GM18502 (cell line): ENCODE results near the gene PYGM.
A peak's percentile ranks its signal among the peaks of the same experiment; 100 is the strongest.

Experiments
- ATAC-seq: cut with Tn5 transposase; IDR thresholded peaks from one replicate; pipeline ENCODE4 v1.9.1; 2021; ENCODE audit warnings: mild to moderate bottlenecking; ENCODE audit not compliant: unreplicated experiment, poor library complexity

Gene PYGM

DNA sequence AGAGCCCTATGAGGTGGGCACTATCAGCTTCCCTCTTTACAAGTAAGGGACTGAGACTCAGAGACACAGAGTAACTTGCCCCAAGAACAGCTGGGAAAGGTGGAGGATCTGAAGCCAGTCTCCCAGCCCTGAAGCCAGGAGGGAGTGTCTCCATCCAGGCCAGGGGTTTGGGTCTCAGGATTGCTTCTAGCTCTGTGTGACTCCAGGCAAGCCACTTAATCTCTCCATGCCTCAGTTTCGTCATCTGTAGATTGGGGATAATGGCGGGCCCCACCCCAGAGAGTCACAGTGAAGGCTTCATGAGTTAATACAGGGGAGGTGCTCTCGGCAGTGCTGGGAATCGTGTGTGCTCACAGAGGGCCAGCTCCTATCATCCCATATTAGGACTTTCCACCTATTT lies 32.7 kb upstream of the PYGM start:
- no peak for ATAC-seq

DNA sequence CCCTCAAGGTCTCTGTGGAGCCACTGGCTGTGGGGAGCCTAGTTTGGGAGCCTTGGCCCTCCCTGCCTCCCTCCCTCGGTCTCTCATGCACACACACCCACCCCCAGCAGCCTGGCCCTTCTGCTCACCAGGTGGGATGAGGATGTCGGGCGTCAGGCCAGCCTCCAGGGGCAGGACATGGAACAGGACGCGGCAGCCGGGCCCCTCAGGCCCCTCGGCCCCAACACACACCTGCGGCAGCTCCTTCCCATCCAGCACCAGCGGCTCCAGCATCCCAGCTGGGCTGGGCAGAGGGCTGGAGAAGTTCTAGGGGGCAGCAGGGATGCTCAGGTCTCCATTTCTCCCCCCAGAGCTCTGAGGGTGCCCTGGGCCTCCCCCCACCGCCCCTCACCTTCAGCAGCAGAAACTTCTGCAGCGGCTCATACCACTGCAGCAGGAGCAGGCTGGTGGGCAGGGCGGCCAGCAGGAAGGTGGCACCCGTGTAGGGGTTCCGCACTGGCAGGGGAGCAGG lies 32.1 kb upstream of the PYGM start:
- no peak for ATAC-seq

DNA sequence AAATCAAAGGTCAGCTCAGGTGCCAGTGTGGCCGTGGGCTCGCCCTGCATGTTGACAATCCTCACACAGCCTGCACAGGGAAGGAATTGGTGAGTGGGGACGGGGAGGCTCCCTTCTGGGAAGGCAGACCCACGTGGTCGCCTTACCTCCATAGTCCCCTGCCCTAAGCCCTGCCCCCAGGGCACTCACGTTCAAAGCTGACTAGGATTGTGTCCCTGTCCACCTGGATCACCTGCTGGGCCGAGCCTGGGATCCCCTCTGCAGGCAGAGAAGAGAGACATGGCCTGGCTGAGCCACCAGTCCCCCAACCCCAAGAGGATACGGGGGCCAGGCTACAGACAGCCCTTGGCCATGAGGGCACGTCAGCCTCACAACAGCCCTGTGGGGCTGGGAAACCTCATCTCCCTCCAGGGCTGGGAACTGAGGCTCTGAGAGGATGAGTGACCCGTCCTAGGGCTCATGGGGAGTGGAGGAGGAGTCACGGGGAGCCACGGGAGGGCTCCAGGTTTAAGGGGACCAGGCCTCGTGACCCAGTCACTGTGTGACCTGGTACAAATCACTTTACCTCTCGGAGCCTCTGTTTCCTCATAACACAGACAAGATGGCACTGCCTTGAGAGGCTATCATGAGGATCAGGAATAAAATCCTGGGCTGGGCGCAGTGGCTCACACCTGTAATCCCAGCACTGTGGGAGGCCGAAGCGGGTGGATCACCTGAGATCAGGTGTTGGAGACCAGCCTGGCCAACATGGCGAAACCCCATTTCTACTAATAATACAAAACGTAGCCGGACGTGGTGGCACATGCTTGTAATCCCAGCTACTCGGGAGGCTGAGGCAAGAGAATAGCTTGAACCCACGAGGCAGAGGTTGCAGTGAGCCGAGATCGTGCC lies 30.7 kb upstream of the PYGM start:
- no peak for ATAC-seq

DNA sequence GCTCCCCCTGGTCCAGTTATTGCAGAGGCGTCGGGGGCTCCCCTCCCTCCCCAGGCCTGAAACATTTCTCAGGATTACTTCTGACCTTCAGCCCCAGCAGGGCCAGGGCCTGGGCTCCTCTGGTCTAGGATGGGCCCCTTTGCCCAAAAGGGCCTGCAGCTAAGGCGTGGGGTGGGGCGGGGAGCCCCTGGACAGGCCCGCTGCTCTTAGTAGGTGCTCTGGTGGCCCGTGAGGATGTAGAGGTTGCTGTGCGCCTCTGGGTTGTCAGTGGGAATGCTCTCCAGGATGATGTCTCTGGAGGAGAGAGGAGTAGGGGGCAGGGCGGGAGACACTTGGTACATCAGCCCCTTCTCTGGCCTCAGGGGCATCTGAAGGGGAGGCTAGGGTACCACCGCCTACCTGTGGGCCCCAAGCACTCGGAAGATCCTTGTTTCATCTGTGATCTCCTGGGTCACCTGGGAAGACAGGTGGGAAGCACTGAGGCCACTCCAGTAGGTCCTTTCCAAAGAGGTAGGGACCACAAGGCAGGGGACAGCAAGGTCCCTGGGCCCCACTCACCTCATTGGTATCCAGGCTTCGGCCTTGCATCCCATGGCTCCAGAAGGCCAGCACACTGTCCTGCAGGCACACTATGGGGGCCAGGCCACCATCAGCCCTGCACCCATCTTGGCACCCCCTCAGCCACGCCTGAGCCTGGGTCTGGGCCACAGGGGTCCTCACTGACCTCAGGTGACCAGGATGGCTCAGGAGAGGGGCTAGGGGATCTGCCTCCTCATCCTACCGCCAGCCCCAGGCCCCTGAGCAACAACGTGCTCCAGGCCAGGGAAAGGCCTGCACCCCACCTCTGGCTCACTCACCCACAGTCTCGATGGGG lies 29.8 kb upstream of the PYGM start:
- no peak for ATAC-seq

DNA sequence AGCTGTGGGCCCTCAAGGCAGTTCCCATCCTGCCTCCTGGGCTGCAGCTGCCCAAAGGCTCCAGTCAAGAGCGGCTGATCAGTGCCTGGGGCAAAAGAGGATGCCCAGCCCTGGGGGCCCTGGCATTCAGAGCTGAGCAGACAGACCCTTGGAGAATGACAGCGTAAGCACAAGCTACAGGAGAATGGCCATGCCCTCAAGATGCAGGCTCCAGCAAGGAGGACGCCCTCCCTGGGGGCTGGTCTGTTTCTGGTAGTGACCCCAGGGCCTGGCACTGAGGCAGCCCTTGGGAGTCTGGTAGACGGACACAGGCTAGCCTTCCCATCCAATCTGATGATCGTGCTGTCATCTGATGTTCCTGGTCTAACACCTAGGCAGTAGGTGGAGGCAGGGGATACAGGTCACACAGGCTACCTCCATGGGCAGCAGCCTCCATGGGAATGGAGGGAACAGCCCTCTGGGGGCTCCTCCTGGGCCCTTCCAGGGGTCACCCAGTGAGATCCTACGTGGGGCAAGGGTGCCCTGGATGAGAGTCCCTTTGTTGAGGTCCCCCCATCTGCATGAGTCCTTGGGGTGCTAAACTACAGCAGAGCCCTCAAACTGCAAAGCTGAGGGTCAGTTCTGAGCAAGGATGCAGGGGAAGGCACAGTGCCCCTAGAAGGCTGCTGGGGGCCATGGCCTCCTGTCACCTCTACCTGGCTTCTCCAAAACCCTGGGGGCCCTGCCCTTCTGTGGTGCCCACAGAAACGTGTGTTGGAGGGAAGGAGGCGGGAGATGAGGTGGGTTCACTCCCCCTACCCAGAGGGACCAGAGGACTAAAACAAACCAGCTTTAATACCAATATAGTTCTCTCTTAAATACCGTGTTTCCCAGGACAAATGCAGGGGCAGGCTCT lies 28.8 kb upstream of the PYGM start:
- no peak for ATAC-seq

DNA sequence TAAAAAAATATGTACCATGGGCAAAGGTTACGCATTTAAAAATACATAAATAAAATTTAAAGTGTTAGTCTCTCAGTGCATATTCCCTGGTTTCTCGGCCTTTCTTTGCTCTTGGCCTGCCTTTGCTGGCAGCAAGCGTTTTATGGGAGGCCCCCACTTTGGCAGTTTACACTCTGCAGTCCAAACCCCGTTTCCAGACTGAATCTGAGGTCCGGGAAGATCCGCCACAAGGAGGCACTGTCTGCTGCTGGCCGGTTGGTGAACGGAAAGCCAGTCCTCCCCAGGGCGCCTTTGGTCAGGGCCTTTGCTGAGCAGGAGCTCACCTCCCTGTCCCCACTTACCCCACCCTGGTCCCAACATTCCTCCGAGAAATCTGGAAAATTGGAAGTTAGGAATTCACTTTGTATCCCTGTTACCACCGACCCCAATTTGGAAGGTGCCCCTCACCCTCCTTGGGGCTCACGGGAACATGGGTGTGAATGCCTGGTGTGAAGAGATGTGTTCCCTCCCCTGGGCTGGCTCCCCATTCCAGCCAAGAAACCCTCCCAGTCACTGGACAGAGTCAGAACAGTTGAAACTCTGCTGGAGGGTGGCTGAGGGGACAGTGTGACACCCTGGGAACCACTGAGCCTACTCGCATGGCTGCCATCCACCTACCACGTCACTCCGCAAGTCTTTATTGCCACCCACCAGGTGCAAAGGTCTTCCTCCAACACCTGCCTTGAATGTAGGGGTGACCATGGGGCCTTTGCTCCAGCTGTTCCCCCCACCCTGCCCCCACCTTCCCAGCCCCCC lies 27.9 kb upstream of the PYGM start:
- no peak for ATAC-seq

DNA sequence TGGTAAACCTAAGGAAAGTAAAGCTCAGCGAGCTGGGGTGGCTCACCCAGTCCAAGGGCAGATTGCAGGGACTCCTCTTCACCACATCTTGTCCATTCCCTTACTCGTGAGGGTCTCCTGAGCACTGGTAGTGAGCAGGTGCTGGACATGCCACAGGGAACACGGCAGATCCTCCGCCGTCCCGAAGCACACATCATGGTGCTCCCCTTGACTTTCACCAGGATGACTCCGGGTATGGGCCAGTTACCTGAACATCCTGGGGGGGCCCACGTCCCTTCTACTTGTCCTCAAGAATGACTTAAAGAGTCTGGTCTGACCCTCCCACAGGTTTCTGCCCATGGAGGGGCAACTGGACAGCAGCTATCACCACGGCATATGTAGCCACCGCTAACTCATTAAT lies 26.5 kb upstream of the PYGM start:
- no peak for ATAC-seq

DNA sequence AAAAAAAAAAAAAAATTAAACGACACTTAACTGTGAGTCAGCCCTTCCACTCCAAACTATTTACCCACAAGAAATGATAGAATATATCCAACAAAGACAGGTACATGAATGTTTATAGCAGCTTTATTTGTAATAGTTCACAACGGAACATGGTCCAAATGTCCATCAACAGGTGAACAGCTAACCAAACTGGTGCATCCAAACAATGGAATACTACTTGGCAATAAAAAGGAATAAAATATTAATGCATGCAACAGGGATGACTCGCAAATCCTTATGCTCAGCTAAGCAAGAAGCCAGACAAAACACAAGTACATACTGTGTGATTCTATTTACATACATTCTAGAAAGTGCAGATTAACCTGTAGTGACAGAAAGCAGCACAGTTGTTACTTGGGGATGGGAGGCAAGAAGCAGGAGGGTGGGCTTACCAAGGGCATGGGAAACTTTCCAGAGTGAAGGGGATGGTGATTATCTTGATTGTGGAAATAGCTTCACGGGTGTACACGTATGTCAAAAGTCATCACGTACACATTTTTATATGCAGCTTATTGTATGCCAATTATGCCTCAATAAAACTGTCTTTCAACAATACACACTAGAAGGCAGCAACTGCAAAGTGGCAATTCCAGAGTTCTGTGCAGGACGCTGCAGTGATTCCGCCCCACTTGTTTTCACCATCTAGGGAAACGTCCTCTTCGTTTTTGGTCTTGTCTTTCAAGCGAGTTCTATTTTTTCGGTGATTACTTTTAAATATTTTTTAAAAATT lies 25.2 kb upstream of the PYGM start:
- no peak for ATAC-seq

DNA sequence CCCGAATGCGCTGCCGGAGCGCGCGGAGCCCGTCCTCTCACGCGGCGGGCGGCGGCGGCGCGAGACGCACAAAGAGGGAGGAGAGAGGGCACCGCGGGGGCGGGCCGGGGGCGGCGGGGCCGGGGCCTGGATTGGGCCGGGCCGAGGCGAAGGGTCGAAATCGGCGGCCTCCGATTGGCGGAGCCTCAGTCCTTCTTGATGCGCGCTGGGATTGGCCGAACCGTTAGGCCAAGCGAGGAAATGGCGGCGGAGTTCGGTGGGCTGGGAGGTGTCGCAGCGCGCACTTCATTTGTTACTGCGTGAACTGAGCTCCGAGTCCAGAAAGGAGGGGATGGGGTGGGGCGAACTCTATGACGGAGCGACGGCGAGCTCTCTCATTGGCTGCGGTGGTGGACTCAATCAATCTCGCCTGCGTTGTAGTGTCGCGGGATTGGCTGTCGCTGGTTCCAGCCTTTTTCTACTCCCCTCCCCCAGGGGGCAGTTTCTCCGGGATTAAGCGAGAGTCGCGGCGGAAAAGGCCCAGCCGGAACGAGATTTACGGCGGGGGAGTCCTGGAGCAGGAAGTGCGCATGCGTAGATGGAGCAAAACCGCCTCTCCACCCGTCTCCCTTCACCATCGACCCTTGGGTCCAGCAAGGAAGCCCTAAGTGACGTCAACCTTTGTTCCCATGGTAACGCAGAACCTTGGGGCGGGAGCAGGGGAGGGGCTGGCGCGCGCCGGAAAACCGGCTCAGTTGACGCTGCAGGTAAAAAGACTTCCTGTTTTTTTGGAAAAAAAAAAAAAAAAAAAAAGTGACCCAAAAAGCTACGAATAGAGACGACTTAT lies 18.9 kb upstream of the PYGM start, which contains the start of gene SF1:
TSS of gene SF1 (minus strand) at position 70 of the 826 bp plus-strand sequence. CDS start 150 bp downstream, outside the sequence.
- ATAC-seq, result peak; percentile 76

DNA sequence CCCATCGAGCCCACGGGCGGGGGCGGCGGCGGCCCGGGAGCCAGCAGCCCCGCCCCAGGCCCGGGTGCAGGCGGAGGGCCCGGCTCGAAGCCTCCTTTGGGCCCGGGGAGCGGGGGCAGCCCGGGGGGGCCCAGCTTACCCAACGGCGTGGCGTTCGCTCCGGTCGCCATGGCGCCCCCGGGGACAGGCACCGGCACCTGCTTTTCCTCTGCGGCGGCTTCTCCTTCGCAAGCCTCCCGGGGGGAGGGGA lies 18.4 kb upstream of the PYGM start:
- no peak for ATAC-seq

DNA sequence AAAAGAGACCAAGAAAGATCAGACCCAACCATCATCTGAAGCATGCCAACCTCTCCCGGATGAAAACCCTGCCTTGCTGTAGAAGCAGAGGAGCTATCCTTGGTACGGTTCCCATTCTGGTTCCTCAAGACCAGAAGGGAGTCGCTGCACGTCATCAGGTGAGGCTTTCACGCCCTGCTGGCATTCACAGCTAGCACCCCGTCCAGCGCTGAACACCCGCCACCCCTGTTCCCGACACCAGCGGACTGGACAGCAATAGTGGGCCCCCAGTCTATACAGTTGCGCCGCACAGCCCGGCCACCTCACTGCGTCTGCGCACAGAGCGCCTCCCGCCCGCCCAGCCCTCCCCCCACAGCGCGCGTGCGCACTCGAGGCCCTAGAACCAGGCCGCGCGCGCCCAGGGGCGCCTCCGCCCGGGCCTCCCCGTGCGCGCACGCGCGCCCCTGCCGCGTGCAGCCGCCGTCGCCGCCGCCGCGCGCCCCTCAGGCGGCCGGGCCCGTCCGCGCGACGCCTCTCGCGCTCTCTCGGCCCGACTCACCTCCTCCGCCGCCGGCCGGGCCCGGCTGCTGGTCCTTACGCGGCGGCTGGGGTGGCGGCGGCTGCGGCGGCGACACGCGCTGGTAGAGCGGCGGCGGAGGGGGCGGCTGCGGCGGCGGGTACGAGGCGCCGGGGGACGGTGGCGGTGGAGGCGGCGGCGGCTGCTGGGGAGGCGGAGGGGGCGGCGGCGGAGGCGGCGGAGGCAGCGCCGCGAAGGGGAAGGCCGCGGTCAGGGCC lies 17.9 kb upstream of the PYGM start:
- peak; percentile 28 for ATAC-seq

DNA sequence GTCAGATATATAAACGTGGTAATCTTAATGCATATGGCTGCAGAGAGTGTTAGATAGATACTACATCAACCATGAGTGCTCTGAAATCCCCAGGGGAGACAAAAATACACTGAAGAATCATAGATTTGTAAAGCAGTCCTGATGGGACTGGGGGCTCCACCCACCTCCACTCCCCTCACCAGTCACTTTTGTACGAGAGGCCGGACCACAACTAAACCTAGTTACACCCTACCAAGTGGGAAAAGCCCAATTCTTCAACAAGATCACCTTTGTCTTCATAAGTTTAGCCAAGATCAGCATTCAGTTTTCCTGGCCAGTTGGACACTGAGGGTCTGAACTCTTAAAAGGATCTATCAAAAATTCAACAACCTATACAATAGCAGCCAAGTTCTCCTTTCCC lies 17.1 kb upstream of the PYGM start:
- no peak for ATAC-seq

DNA sequence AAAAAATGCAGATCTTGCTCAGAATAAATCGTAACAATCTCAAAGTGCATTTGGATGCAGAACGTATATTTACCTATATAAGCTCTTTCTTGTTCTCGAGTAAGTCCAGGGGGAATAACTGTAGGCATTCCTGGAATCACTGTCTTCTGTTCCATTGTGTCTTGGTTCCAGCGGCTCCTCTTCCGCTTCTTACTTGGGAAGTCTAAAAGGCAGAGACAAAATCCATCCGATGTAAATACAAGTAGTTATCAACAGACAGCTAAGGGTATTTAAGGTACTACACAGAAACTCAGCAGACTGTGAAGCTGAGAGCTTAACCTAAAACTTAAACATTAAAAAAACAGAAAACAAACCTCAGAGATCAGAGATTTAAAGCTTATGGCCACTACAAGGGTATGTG lies 16.7 kb upstream of the PYGM start:
- ATAC-seq, result no peak

DNA sequence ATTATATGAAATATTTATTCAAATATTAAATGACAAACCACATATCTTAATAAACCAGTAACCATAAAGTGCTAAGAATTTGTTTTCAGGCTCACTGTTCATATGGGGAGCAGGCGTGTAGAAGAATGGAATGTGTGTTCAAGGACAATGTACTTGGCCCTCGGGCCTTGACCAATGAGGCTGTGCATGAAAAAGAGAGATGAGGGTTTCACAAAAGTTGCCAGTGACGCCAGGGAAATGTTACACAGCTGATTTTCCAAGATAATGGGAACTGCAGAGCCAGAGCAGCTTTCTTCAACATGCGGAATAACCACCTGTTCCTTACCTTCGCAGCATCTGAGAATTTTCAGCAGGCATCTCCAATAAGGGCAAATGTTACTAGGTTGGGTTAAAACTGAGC lies 14.4 kb upstream of the PYGM start:
- no peak for ATAC-seq

DNA sequence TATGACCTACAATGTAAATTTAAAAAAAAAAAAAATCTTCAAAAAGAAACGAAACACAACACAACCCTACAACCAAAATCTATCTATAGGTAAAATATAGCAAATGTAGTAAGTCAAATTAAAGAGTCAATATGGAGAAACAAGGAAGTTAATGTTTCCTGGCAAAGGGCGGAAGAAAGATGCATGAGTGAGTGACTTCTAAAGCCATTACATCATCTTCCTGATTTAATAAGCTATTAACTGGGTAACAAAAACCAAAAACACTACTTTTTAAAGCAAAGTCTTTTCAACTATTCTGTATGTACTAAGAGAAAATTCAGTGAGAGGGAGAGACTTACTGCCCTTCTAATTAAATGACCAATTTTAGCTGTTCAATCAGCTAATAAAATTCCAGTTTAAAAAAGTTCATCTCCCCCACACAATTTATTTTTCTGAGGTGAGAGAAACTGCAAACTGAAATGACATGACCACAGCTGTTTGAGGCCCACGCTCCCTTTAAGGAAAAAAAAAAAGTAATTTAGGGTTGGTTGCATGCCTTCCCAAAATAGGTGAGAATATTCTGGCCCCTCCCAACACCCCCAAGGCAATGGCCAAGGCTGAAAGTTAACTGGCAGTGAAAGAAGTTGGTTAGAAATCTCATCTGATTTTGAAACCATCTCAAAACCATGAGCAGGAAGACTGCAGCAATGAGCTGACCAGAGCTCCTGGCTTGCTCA lies 12.7 kb upstream of the PYGM start:
- no peak for ATAC-seq

DNA sequence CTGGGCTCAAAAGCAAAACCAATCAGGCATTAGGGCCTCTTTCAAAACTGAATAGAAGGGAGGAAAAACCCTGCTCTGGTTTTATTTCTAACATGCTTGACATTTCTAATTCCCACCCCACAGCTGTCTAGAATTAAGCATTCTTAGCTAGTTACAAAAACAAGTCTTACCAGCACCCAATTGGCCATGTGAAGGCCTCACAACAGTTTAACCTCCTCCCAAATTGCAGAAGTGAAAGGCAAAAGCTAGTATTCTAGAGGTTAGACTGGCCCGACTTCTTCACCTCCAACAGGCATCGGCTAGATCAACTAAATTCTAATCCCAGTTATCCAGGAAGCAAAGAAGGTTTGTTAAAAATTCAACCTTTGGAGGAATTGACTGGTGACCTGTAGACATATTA lies 12.1 kb upstream of the PYGM start:
- no peak for ATAC-seq

DNA sequence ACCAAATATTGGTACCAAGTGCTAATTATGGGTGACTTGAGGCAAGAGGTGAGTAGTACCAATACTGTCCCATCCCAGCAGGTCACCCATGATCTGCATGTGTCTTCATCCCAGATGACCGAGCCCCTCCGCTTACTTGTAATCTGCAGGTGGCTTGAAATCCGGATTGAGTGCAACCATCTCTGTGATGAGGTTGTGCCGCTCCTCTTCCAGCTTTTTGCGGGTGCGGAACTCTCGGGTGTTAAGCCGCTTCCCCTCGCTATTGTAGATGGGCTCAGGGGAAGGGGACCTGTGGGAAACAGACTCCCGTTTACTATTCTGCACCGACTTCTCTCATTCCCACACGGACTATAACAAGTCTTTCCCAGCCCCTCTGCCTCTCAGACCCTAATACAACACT lies 10.3 kb upstream of the PYGM start:
- ATAC-seq, result no peak
